NCI-H1092 (cell line): Measurements from ENCODE around the gene PBRM1.

ENCODE experiments used
- DNase-seq: peaks from one replicate; lab custom pipeline; 2025; lab: John Stamatoyannopoulos, UW

Gene PBRM1

GRCh38 chr3:52574056-52574965 lies 111.4 kb downstream of the PBRM1 start:
- DNase-seq = no peak

DNA sequence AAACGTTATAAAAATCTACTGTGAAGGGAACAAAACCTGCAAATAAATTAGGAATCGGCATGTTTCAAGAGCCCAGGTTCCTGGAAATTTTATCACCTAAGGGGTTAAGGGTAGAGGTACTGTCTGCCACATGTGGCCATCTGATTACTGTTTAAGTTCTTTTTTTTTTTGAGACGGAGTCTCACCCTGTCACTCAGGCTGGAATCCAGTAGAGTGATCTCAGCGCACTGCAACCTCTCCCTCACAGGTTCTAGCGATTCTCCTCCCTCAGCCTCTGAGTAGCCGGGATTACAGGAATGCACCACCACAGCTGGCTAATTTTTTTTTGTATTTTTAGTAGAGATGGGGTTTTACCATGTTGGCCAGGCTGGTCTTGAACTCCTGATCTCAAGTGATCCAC lies 113.5 kb downstream of the PBRM1 start:
- DNase-seq = no peak

GRCh38 chr3:52570076-52570475 lies 115.6 kb downstream of the PBRM1 start:
- DNase-seq = no peak

- DNase-seq = no peak
Measured at GRCh38 chr3:52568069-52568468, 117.6 kb downstream of the PBRM1 start.

- no peak for DNase-seq
Measured at GRCh38 chr3:52563984-52564383, 121.7 kb downstream of the PBRM1 start.

DNA sequence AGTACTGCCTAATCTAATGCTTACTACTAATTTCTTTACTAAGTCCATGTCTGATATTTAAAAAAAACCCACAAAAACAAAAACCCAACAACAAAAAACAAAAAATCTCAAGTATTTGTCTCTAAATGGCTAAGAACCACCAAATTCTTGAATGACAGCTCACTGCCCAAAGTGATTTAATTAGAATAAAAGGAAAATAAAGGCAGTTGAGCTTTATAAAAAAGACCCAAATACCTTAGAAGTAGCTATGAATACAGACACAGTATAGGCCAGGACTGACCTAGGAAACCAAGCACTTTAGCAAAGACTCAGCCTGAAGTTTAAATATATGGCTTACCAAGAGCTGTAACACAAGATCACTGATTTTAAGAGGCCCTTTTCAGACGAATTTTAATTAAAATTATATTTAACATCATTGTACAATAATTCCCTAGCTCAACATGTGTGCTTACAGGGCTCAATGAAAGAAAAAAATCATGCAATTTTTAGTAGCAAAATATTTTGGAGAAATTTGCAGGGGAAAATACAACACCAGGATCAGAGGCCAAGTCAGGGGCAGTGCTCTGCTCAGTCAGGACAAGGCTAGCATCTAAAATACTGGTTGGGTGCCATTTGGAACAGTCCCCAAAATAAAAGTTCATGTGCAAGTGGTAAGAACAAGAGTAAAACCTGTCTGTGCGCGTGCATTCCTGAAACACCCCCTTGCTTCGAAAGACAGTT lies 124.5 kb downstream of the PBRM1 start:
- DNase-seq = no peak

DNA sequence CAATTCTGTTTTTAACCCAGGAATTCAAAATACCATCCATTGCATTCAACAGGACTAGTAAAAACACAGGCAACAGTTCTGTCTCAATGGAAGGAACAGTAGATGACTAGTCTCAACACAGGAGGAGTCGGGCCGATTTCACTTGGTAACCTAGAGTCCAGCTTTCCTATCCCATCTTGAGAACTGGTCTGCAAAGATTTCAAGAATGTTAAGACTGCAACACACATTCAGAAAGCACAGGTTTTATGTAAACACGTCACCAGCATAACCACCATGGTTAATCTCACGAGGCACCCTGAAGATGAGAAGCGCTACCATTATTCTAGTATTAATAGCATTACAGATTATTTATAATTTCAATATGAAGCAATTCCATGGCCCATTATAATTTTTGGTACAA lies 127.3 kb downstream of the PBRM1 start:
- no peak for DNase-seq

- no peak for DNase-seq
Measured at GRCh38 chr3:52557011-52557960, 128.4 kb downstream of the PBRM1 start.

DNA sequence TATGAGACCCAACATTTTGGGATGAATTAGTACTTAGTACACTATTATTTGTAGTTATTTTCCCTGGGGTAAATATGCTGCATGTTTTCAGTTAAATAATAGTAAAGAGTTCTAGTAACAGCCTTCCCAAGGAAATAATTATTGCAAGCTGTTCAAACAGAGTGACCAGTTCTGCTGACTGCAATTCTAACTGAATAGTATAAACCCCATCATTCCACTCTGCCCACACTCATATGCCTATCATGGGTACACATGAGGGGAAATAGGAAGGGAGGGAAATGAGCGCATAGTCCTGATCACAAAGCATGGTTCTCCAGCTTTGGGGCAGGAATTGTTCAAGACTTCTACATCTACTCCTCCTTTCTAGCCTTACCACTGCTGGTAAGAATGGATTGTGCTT lies 130.7 kb downstream of the PBRM1 start:
- no peak for DNase-seq

DNA sequence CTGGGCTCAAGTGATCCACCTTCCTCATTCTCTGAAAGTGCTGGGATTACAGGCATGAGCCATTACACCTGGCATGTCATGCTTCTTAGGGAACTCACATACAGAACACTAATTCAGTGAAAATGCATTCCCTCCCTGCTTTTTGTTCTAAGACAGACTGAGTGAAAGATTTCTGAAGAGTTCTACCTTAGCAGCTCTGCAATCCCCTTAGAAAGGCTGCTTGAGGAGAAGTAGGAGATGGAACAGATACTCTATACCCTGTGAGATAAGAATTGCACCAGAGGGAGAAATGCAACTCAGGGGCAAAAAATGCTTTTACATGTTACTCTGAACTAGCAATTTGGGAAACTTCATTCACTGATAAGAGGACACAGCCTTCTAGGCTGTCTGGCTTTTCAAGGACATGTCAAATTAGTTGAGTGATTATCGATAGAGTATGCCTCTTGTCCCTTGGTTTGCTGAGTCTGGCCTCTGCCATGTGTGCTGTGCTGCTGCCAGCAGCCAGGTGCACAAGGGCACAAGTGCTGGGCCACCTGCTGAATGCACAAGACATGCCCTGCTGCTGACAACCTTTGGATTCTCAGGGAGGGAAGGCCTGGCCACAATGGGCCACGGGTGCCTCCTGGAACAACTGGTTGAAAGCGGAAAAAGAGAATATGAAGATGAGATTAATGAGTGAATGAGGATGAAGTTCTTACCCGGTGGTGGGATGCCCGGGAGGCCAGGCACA lies 131.5 kb downstream of the PBRM1 start:
- DNase-seq = no peak

- DNase-seq = no peak
Measured at GRCh38 chr3:52552089-52552488, 133.6 kb downstream of the PBRM1 start.

DNA sequence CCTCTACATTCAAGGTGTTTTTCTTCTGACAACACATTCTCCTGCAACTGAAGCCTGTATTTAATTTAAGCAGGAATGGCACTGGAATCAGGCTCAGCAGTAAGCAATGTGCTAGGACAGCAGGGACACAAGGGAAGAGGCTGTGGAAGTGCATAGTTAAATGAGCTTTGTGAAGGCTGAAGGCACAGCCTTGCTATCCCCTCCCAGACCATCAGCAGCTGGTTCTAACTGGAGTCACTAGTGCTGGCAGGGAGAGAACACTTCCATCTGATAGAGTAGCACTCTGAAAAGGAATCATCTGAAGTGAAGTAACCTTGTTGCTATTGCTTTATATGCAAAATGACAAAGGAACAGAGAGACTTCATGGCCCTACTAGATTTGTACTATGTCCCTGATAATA lies 134.6 kb downstream of the PBRM1 start:
- no peak for DNase-seq

DNA sequence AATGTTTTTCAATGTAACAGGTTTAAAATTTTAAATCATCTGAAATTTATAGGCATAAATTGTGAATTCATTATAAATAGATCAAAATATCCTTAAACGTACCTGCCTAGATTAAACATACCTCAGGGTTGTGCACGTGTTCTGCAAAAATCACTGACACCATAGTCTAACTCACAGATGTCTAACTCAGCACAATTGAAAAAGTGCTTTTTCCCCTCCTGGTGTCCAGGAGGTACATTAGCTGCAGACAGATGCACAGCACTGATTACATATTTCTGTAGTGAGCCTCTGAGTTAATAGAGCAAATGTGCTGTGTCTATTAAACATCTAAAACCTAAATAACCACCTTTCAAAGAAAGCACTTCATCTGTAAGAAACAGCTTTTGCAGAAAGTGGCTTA lies 138.6 kb downstream of the PBRM1 start:
- DNase-seq = no peak

GRCh38 chr3:52546111-52546901 lies 139.4 kb downstream of the PBRM1 start:
- no peak for DNase-seq

- no peak for DNase-seq
Measured at GRCh38 chr3:52544937-52545336, 140.8 kb downstream of the PBRM1 start.

DNA sequence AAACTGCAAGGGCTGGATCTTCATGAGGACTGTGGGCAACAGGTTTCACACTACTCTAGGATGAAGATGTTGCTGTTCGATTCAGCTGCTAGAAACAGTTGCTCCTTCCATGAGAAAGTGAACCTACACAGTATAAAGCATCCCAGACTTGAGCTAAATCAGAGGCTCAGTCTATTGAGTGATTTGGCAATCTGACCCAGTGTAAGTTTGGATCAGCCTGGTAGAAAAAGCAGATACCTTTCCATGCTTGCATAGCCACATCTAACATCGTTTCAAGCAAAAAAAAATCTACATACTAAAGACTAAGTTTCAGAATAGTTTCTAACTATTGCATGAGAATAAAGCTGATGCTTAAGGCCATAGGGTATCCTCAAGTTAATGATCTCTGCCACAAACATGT lies 144.7 kb downstream of the PBRM1 start:
- DNase-seq = no peak

GRCh38 chr3:52539010-52539653 lies 146.6 kb downstream of the PBRM1 start:
- DNase-seq = no peak

GRCh38 chr3:52537726-52538421 lies 147.8 kb downstream of the PBRM1 start:
- no peak for DNase-seq

GRCh38 chr3:52537165-52537620 lies 148.5 kb downstream of the PBRM1 start:
- no peak for DNase-seq
